DND-41 (cell line): Measurements from ENCODE around the gene TTC33.

Experiments used
- ATAC-seq: fragments of 200-7000 bp; cut with Tn5 transposase; 3 replicates; pipeline ENCODE4 v1.9.1; 2021; ENCODE audit warnings: low read depth; ENCODE audit not compliant: insufficient read depth
- DNase-seq: peaks from one replicate; pipeline ENCODE4 v3.0.0-alpha.2; 2020
- H2AFZ ChIP-seq: 2 replicates; pipeline ENCODE4 v1.6.0; 2012; ENCODE audit warnings: low read depth, low read length
- H3K27ac ChIP-seq: 2 replicates; pipeline ENCODE4 v1.5.1; 2012; ENCODE audit warnings: low read length, inconsistent platforms
- H3K27me3 ChIP-seq: fragments of 200-600 bp; sonication (generic); 2 replicates; pipeline ENCODE4 v1.6.0; 2012; ENCODE audit warnings: low read length, mild to moderate bottlenecking, inconsistent platforms; ENCODE audit not compliant: insufficient read depth, poor library complexity
- H3K36me3 ChIP-seq: 2 replicates; pipeline ENCODE4 v1.5.1; 2012; ENCODE audit warnings: low read length, inconsistent platforms; ENCODE audit not compliant: insufficient read depth
- H3K4me1 ChIP-seq: 2 replicates; pipeline ENCODE4 v1.5.1; 2012; ENCODE audit warnings: mild to moderate bottlenecking, low read length; ENCODE audit not compliant: insufficient read depth
- H3K4me2 ChIP-seq: 2 replicates; pipeline ENCODE4 v1.6.0; 2012; ENCODE audit warnings: mild to moderate bottlenecking, moderate library complexity, low read length, inconsistent platforms; ENCODE audit not compliant: insufficient read depth
- H3K4me3 ChIP-seq, 2 experiments: fragments of 200-600 bp in 1 of 2; shearing (Covaris generic) in 1 of 2; 2 replicates each; pipeline ENCODE4 v1.5.1; 2012 to 2016; ENCODE audit warnings: inconsistent platforms in 2 of 2, low read length in 2 of 2, mild to moderate bottlenecking in 2 of 2, low read depth in 1 of 2, moderate library complexity in 1 of 2
- H3K79me2 ChIP-seq: 2 replicates; pipeline ENCODE4 v1.6.0; 2012; ENCODE audit warnings: low read length, inconsistent platforms; ENCODE audit not compliant: insufficient read depth
- H3K9ac ChIP-seq: 2 replicates; pipeline ENCODE4 v1.6.0; 2012; ENCODE audit warnings: low read depth, mild to moderate bottlenecking, inconsistent platforms, low read length, moderate library complexity
- H3K9me3 ChIP-seq: 2 replicates; pipeline ENCODE4 v1.5.1; 2012; ENCODE audit warnings: low read length, moderate library complexity, mild to moderate bottlenecking, inconsistent platforms; ENCODE audit not compliant: insufficient read depth, severe bottlenecking
- H4K20me1 ChIP-seq: 2 replicates; pipeline ENCODE4 v1.6.0; 2012; ENCODE audit warnings: low read length; ENCODE audit not compliant: insufficient read depth
- CTCF ChIP-seq: IDR thresholded peaks from 2 replicates; pipeline ENCODE4 v1.5.1; 2012; ENCODE audit warnings: borderline replicate concordance, low read length, moderate library complexity, mild to moderate bottlenecking; ENCODE audit not compliant: poor library complexity, severe bottlenecking; ENCODE audit errors: extremely low read depth
- EZH2 ChIP-seq: IDR thresholded peaks from 3 replicates; pipeline ENCODE4 v1.6.1; 2012; ENCODE audit warnings: borderline replicate concordance, low read depth, mild to moderate bottlenecking, moderate library complexity, low read length, inconsistent platforms; ENCODE audit not compliant: severe bottlenecking

TTC33 gene

GRCh38 chr5:40655138-40655537 lies 100.6 kb downstream of the TTC33 start:
- H3K27ac ChIP-seq = peak overlapping the region; percentile 86
- DNase-seq (no peak), ATAC-seq (peak; percentile 44)
- no peaks in the 10 kb centered on the region for H3K36me3 ChIP-seq
- peak overlapping the region; percentile 64 for H3K9ac ChIP-seq
- peaks cover 60% of the 10 kb centered on the region for H3K4me1 ChIP-seq
- H2AFZ ChIP-seq = 0 out of 2 replicates have a peak overlapping the region, but pooled peaks have one; percentile 35
- peak overlapping the region; percentile 11 to 52; a peak in 3 of 4 replicates for H3K4me3 ChIP-seq
- H3K4me2 ChIP-seq = peak overlapping the region; percentile 59
- H4K20me1 ChIP-seq = no peaks in the 10 kb centered on the region
- H3K9me3 ChIP-seq = no peaks in the 10 kb centered on the region
- peaks cover 46% of the 10 kb centered on the region for H3K79me2 ChIP-seq
- H3K27me3 ChIP-seq = no peaks in the 10 kb centered on the region
- TF ChIP-seq EZH2 (no peak), CTCF (no peak)

GRCh38 chr5:40654377-40654991 lies 101.3 kb downstream of the TTC33 start:
- Histone ChIP-seq H2AFZ (peak overlapping the region; percentile 33; the same call in 1 of the 2 replicates), H3K27me3 (no peaks in the 10 kb centered on the region), H3K79me2 (peaks cover 50% of the 10 kb centered on the region), H3K4me3 (peak overlapping the region; percentile 11 to 52; a peak in 3 of 4 replicates), H3K4me1 (peaks cover 67% of the 10 kb centered on the region), H4K20me1 (no peaks in the 10 kb centered on the region), H3K9ac (peak overlapping the region; percentile 64), H3K36me3 (no peaks in the 10 kb centered on the region), H3K4me2 (peak overlapping the region; percentile 59), H3K27ac (peak overlapping the region; percentile 86), H3K9me3 (no peaks in the 10 kb centered on the region)
- ATAC-seq = no peak
- TF ChIP-seq EZH2 = no peak
- TF ChIP-seq CTCF = no peak
- DNase-seq = no peak

- Histone ChIP-seq H3K27me3 (no peaks in the 10 kb centered on the region), H3K27ac (peak overlapping the region; percentile 86), H3K4me3 (peak overlapping the region in 1 of 2 experiments; percentile 52; a peak in 3 of 4 replicates), H3K36me3 (no peaks in the 10 kb centered on the region), H4K20me1 (no peaks in the 10 kb centered on the region), H2AFZ (peak overlapping the region; percentile 40), H3K4me2 (peak overlapping the region; percentile 59), H3K79me2 (peaks cover 50% of the 10 kb centered on the region), H3K9me3 (no peaks in the 10 kb centered on the region), H3K4me1 (peaks cover 77% of the 10 kb centered on the region), H3K9ac (peak overlapping the region; percentile 64)
- DNase-seq (peak; percentile 73), ATAC-seq (peak; percentile 67)
- TF ChIP-seq CTCF (no peak), EZH2 (no peak)
These were observed 102.3 kb downstream of the TTC33 start for GRCh38 chr5:40653221-40654022.
